ENCODE results near the gene TRAPPC14.
"Not testable (repeated sequence)": the region's sequence is repeated elsewhere in the genome, so short reads cannot be mapped to it uniquely, and the experiment has no call there.

The TRAPPC14 gene

DNA sequence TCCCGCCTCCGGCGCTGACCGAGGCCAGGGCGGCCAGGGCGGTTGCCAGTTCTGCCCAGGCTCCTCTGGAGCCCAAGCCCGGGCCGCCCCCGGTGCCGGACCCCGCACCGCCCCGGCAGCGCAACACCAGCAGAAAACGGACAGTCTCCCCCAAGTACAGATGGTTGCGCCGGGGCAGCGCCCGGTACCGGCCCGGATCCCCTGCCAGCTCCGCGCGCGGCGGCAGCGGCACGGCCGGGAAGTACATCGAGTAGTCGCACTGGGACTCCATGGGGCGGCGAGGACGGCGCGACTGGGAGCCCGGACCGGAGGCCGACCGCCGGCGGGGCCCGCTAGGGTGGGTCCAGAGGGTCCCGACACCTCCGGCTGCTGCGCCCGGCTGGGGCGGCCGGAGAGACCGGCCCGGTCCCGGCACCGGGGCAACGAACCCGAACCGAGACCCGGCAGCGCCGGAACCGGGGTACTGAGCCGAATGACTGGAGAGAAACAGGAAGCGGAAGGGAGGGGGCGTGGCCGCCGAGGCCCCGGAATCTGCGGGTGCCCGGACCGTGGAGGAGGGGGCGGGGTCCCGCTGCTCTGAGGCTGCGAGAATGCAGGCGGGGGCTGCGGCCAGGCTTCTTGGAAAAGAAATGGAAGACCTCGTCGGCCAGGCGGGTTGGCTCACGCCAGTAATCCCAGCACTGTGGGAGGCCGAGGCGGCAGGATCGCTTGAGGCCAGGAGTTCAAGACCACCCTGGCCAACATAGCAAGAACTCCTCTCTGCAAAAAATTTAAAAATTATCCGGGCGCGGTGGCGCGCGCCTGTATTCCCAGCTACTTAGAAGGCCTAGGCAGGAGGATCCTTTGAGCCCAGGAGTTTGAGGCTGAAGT is at the start of gene TRAPPC14:
Gene TRAPPC14 (minus strand): TSS at position 495 of the 870 bp plus-strand sequence. CDS start 224 bp downstream, at position 271.
- Mint-ChIP-seq H3K4me1 (ENCODE audit: low read depth) (peaks cover 57% of the 10 kb centered on the region), H3K9me3 (no peaks in the 10 kb centered on the region), H3K36me3 (ENCODE audit: low read depth) (peaks cover 47% of the 10 kb centered on the region), H3K27me3 (no peaks in the 10 kb centered on the region), H3K27ac (peak within 1 kb of the TSS; percentile 90), H3K4me3 (peak within 1 kb of the TSS; percentile 82)
- DNase-seq = peak; percentile 96

- Mint-ChIP-seq H3K4me1 (ENCODE audit: low read depth) (peaks cover 20% of the 10 kb centered on the region), H3K9me3 (no peaks in the 10 kb centered on the region), H3K27me3 (no peaks in the 10 kb centered on the region), H3K4me3 (no peak overlapping the region), H3K27ac (no peak overlapping the region), H3K36me3 (ENCODE audit: low read depth) (no peaks in the 10 kb centered on the region)
- DNase-seq = no peak
Observed at GRCh38 chr7:100204454-100204853, 45.9 kb upstream of the TRAPPC14 start.

- Mint-ChIP-seq H3K27ac (no peak overlapping the region), H3K4me3 (no peak overlapping the region), H3K4me1 (ENCODE audit: low read depth) (peaks cover 7% of the 10 kb centered on the region), H3K9me3 (no peaks in the 10 kb centered on the region), H3K36me3 (ENCODE audit: low read depth) (no peaks in the 10 kb centered on the region), H3K27me3 (peaks cover 4% of the 10 kb centered on the region)
- DNase-seq = no peak
Observed at GRCh38 chr7:100200693-100201092, 42.2 kb upstream of the TRAPPC14 start.

GRCh38 chr7:100198266-100198665 is 39.7 kb upstream of the TRAPPC14 start:
- H3K4me3 Mint-ChIP-seq = no peak overlapping the region
- H3K9me3 Mint-ChIP-seq = no peaks in the 10 kb centered on the region
- no peak overlapping the region for H3K27ac Mint-ChIP-seq
- H3K36me3 Mint-ChIP-seq (ENCODE audit: low read depth) = no peaks in the 10 kb centered on the region
- peak; percentile 7 for DNase-seq
- peaks cover 15% of the 10 kb centered on the region for H3K4me1 Mint-ChIP-seq (ENCODE audit: low read depth)
- peaks cover 4% of the 10 kb centered on the region for H3K27me3 Mint-ChIP-seq

- not testable (repeated sequence) for H3K9me3 Mint-ChIP-seq; H3K27ac Mint-ChIP-seq; H3K4me3 Mint-ChIP-seq; H3K36me3 Mint-ChIP-seq (ENCODE audit: low read depth); H3K27me3 Mint-ChIP-seq
- DNase-seq = peak; percentile 21
- peaks cover 30% of the 10 kb centered on the region for H3K4me1 Mint-ChIP-seq (ENCODE audit: low read depth)
Observed at GRCh38 chr7:100195901-100196322, 37.4 kb upstream of the TRAPPC14 start.

- Mint-ChIP-seq H3K9me3 (no peaks in the 10 kb centered on the region), H3K27me3 (peaks cover 4% of the 10 kb centered on the region), H3K4me1 (ENCODE audit: low read depth) (peaks cover 35% of the 10 kb centered on the region), H3K27ac (no peak overlapping the region), H3K4me3 (no peak overlapping the region), H3K36me3 (ENCODE audit: low read depth) (no peaks in the 10 kb centered on the region)
- no peak for DNase-seq
Observed at GRCh38 chr7:100195222-100195621, 36.7 kb upstream of the TRAPPC14 start.

DNA sequence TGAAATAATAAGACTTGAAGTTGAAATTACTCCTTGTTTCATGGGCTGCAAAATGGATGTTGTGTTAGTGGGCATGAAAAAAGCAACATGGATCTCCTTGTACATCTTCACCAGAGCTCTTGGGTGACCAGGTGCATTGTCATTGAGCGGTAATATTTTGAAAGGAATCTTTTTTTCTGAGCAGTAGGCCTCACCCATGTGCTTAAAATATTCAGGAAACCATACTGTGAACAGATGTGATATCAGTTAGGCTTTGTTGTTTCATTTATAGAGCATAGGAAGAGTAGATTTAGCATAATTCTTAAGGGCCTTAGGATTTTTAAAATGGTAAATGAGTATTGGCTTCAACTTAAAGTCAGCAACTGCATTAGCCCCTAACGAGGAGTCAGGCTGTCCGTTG is 34.4 kb upstream of the TRAPPC14 start:
- Mint-ChIP-seq H3K4me3 (no peak overlapping the region), H3K4me1 (ENCODE audit: low read depth) (peaks cover 38% of the 10 kb centered on the region), H3K27ac (no peak overlapping the region), H3K9me3 (no peaks in the 10 kb centered on the region), H3K36me3 (ENCODE audit: low read depth) (no peaks in the 10 kb centered on the region), H3K27me3 (no peaks in the 10 kb centered on the region)
- DNase-seq = no peak

GRCh38 chr7:100192281-100192862 is 33.8 kb upstream of the TRAPPC14 start:
- peak; percentile 9 for DNase-seq
- not testable (repeated sequence) for H3K9me3 Mint-ChIP-seq; H3K27ac Mint-ChIP-seq; H3K27me3 Mint-ChIP-seq; H3K4me3 Mint-ChIP-seq; H3K36me3 Mint-ChIP-seq (ENCODE audit: low read depth)
- H3K4me1 Mint-ChIP-seq (ENCODE audit: low read depth) = peaks cover 38% of the 10 kb centered on the region

DNA sequence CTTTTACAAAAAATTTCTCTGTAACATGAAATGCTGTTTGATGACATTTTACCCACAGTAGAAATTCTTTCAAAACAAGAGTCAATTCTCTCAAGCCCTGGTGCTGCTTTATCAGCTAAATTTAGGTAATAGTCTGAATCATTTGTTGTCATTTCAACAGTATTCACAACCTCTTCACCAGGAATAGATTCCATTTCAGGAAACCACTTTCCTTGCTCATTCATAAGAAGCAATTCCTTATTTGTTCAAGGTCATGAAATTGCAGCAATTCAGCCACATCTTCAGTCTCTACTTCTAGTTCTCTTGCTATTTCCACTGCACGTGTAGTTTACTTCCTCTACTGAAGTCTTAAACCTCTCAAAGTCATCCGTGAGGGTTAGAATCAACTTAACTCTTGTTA is 33.3 kb upstream of the TRAPPC14 start:
- Mint-ChIP-seq H3K4me1 (ENCODE audit: low read depth) (peaks cover 38% of the 10 kb centered on the region), H3K9me3 (no peaks in the 10 kb centered on the region), H3K27ac (no peak overlapping the region), H3K27me3 (no peaks in the 10 kb centered on the region), H3K36me3 (ENCODE audit: low read depth) (no peaks in the 10 kb centered on the region), H3K4me3 (no peak overlapping the region)
- DNase-seq = no peak

GRCh38 chr7:100190048-100190711 is 31.7 kb upstream of the TRAPPC14 start:
- no peak for DNase-seq
- Mint-ChIP-seq H3K36me3 (ENCODE audit: low read depth) (no peaks in the 10 kb centered on the region), H3K27me3 (no peaks in the 10 kb centered on the region), H3K4me1 (ENCODE audit: low read depth) (peaks cover 31% of the 10 kb centered on the region), H3K9me3 (no peaks in the 10 kb centered on the region), H3K4me3 (no peak overlapping the region), H3K27ac (peak overlapping the region; percentile 39)

GRCh38 chr7:100189061-100189460 is 30.5 kb upstream of the TRAPPC14 start:
- Mint-ChIP-seq H3K27ac (no peak overlapping the region), H3K9me3 (no peaks in the 10 kb centered on the region), H3K36me3 (ENCODE audit: low read depth) (no peaks in the 10 kb centered on the region), H3K4me1 (ENCODE audit: low read depth) (peaks cover 30% of the 10 kb centered on the region), H3K27me3 (no peaks in the 10 kb centered on the region), H3K4me3 (no peak overlapping the region)
- DNase-seq = no peak

DNA sequence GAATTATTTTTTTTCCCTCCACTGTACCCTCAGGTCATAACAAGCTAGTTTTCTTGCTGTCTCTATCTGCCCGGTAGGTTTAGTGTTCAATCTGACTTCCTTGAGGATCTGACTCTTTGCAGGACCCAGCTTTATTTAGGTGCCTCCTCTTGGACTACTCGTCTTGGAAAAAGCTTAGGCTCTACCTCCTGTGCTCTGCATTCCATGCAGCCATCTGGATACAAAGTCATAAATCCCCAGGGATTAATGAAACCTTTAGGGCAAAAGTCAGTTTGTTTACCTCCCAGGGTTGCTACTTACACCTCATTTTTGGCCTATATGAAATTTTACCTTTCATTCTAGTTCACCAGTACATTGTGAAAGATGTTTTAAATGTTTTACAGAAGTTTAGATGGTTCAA is 27.2 kb upstream of the TRAPPC14 start:
- H3K36me3 Mint-ChIP-seq (ENCODE audit: low read depth) = no peaks in the 10 kb centered on the region
- no peak overlapping the region for H3K27ac Mint-ChIP-seq
- no peaks in the 10 kb centered on the region for H3K9me3 Mint-ChIP-seq
- no peak for DNase-seq
- H3K4me1 Mint-ChIP-seq (ENCODE audit: low read depth) = peaks cover 33% of the 10 kb centered on the region
- no peak overlapping the region for H3K4me3 Mint-ChIP-seq
- no peaks in the 10 kb centered on the region for H3K27me3 Mint-ChIP-seq

DNA sequence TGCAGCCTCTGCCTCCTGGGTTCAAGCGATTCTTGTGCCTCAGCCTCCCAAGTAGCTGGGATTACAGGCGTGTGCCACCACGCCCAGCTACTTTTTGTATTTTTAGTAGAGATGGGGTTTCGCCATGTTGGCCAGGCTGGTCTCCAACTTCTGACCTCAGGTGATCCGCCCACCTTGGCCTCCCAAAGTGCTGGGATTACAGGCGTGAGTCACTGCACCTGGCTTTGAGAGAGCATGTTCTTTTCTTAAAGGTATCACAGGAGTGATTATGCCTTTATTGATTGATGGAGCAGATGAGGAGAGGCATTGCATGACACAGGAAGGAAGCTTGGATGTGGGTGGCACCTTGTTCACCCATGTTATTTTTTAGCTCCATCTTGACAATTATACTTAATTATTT is 24.6 kb upstream of the TRAPPC14 start:
- H3K36me3 Mint-ChIP-seq (ENCODE audit: low read depth); H3K4me3 Mint-ChIP-seq; H3K9me3 Mint-ChIP-seq; H3K27ac Mint-ChIP-seq; H3K27me3 Mint-ChIP-seq: not testable (repeated sequence)
- peaks cover 29% of the 10 kb centered on the region for H3K4me1 Mint-ChIP-seq (ENCODE audit: low read depth)
- peak; percentile 17 for DNase-seq

GRCh38 chr7:100182616-100183015 is 24.1 kb upstream of the TRAPPC14 start:
- not testable (repeated sequence) for DNase-seq; H3K27ac Mint-ChIP-seq; H3K4me3 Mint-ChIP-seq; H3K9me3 Mint-ChIP-seq; H3K27me3 Mint-ChIP-seq; H3K36me3 Mint-ChIP-seq (ENCODE audit: low read depth)
- peaks cover 29% of the 10 kb centered on the region for H3K4me1 Mint-ChIP-seq (ENCODE audit: low read depth)

DNA sequence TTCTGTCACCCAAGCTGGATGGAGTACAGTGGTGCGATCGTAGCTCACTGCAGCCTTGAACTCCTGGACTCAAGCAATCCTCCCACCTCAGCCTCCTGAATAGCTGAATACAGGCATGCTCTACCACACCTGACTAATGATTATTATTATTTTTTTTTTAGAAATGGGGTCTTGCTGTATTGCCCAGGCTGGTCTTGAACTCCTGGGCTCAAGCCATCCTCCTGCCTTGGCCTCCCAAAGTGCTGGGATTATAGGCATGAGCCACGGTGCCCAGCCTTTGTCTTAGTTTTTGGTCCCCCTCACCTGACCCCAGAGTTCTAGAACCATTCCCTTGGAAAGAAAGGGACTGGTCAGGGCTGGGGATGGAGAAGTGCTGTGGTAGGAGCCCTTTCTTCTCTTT is 21.6 kb upstream of the TRAPPC14 start:
- Mint-ChIP-seq H3K4me3 (peak overlapping the region; percentile 45), H3K4me1 (ENCODE audit: low read depth) (peaks cover 43% of the 10 kb centered on the region)
- not testable (repeated sequence) for H3K27ac Mint-ChIP-seq; H3K9me3 Mint-ChIP-seq; H3K27me3 Mint-ChIP-seq; H3K36me3 Mint-ChIP-seq (ENCODE audit: low read depth); DNase-seq

Data from activated T-cell treated with anti-CD3 and anti-CD28 coated beads, Interleukin-2, amount 50 U/mL, for 24 hours (primary cell).